A673 (cell line): Measurements from ENCODE around the gene CLN5. TPM values are rescaled to one million over a fixed set of nuclear protein-coding genes. Genes with fewer than 3 reads are reported as not detected.

Experiments used
- BruUV-seq: library from RNA; stranded (reverse); fragments of 400-500 nt; replicated peaks from 2 replicates; lab custom pipeline; 2021; lab: Mats Ljungman, UMichigan
- CTCF ChIA-PET: fragments of 300-600 bp; sonication (Branson Sonifier 250); formaldehyde crosslinking; loops from one replicate; lab custom pipeline; 2022; ENCODE audit warnings: antibody characterized with exemption; lab: Charles Lee
- POLR2A ChIA-PET: fragments of 300-600 bp; sonication (Branson Sonifier 250); formaldehyde crosslinking; loops from one replicate; lab custom pipeline; 2022; ENCODE audit warnings: antibody characterized with exemption; ENCODE audit not compliant: low non-redundant PET; lab: Charles Lee
- DNase-seq: peaks from one replicate; pipeline ENCODE4 v3.0.0-alpha.2; 2015; ENCODE audit warnings: low spot score
- H3K27ac ChIP-seq: fragments of 200-600 bp; sonication (generic); 2 replicates; pipeline ENCODE4 v1.5.1; 2016; ENCODE audit warnings: mixed run types, low read depth, mild to moderate bottlenecking, mixed read lengths, antibody characterized with exemption, low read length; ENCODE audit not compliant: poor library complexity, severe bottlenecking
- H3K27me3 ChIP-seq: fragments of 200-600 bp; sonication (generic); replicated peaks from 2 replicates; pipeline ENCODE4 v1.6.1; 2017; ENCODE audit warnings: mixed run types, low read depth, mild to moderate bottlenecking, mixed read lengths, antibody characterized with exemption, low read length; ENCODE audit not compliant: insufficient read depth, poor library complexity
- H3K36me3 ChIP-seq: fragments of 200-600 bp; sonication (generic); 2 replicates; pipeline ENCODE4 v1.6.1; 2016; ENCODE audit warnings: mixed run types, mild to moderate bottlenecking, mixed read lengths, antibody characterized with exemption, low read length; ENCODE audit not compliant: insufficient read depth, poor library complexity, severe bottlenecking
- H3K4me1 ChIP-seq: fragments of 200-600 bp; sonication (generic); 2 replicates; pipeline ENCODE4 v1.6.1; 2017; ENCODE audit warnings: mixed run types, mild to moderate bottlenecking, mixed read lengths, antibody characterized with exemption, low read length; ENCODE audit not compliant: insufficient read depth, poor library complexity, severe bottlenecking
- H3K4me3 ChIP-seq: fragments of 200-600 bp; sonication (generic); 2 replicates; pipeline ENCODE4 v1.5.1; 2016; ENCODE audit warnings: low read depth, mixed run types, mild to moderate bottlenecking, mixed read lengths, low read length; ENCODE audit not compliant: poor library complexity, severe bottlenecking
- H3K9me3 ChIP-seq: fragments of 200-600 bp; sonication (generic); 2 replicates; pipeline ENCODE4 v1.6.1; 2016; ENCODE audit warnings: mixed run types, low read depth, mild to moderate bottlenecking, mixed read lengths, antibody characterized with exemption, low read length; ENCODE audit not compliant: poor library complexity, severe bottlenecking
- CTCF ChIP-seq: fragments of 300-800, 200-600 bp; sonication (generic); conservative IDR thresholded peaks from 2 replicates; pipeline ENCODE4 v1.5.1; 2017; ENCODE audit warnings: low read depth, mild to moderate bottlenecking, antibody characterized with exemption, low read length, moderate library complexity, mixed read lengths
- EZH2 ChIP-seq: fragments of 200-600 bp; sonication (generic); IDR thresholded peaks from 2 replicates; pipeline ENCODE4 v1.6.1; 2017; ENCODE audit warnings: borderline replicate concordance, low read depth, mild to moderate bottlenecking, mixed read lengths, antibody characterized with exemption, low read length; ENCODE audit not compliant: poor library complexity, severe bottlenecking
- intact Hi-C: fragments of 100-400 bp; cut with micrococcal nuclease; formaldehyde crosslinking; loops from one replicate; pipeline ENCODE4 v1.10.0; 2022; ENCODE audit not compliant: unreplicated experiment
- total RNA-seq: library from RNA; stranded (reverse); gene quantifications from 2 replicates; pipeline ENCODE4 v1.2.3, GENCODE V29; 2021

The CLN5 gene
- total RNA-seq, 1 experiment from 2014 or later: 13.7 TPM

- Histone ChIP-seq H3K4me3 (no peak overlapping the region), H3K27ac (no peak overlapping the region), H3K27me3 (no peaks in the 10 kb centered on the region), H3K4me1 (no peaks in the 10 kb centered on the region), H3K9me3 (no peaks in the 10 kb centered on the region), H3K36me3 (no peaks in the 10 kb centered on the region)
- ChIA-PET POLR2A (interaction anchor here (0.6 kb wide), 1 partner anchor 30 kb away, joined by 3 read pairs; no protein-coding TSS in a partner anchor), CTCF (interaction anchor here (1.1 kb wide), 1 partner anchor 15 kb away, joined by 6 read pairs; no protein-coding TSS in a partner anchor)
- intact Hi-C loops: no loop called here
- DNase-seq: peak; percentile 54
- TF ChIP-seq EZH2 (no peak), CTCF (no peak)
- no TSS peak for BruUV-seq
These were observed 26.0 kb upstream of the CLN5 start for GRCh38 chr13:76965759-76966421.

- H3K9me3 ChIP-seq: no peaks in the 10 kb centered on the region
- H3K27me3 ChIP-seq: no peaks in the 10 kb centered on the region
- H3K27ac ChIP-seq: no peak overlapping the region
- no TSS peak for BruUV-seq
- ChIA-PET POLR2A (no interaction called here), CTCF (no interaction called here)
- TF ChIP-seq CTCF (no peak), EZH2 (no peak)
- no peak for DNase-seq
- intact Hi-C loops: no loop called here
- H3K36me3 ChIP-seq: no peaks in the 10 kb centered on the region
- no peak overlapping the region for H3K4me3 ChIP-seq
- no peaks in the 10 kb centered on the region for H3K4me1 ChIP-seq
These were observed 24.9 kb upstream of the CLN5 start for GRCh38 chr13:76967031-76967430.

- POLR2A ChIA-PET: no interaction called here
These were observed 23.8 kb upstream of the CLN5 start for GRCh38 chr13:76968041-76968440.

More at GRCh38 chr13:76968041-76968440, 23.8 kb upstream of the CLN5 start:
- CTCF ChIA-PET: no interaction called here
- intact Hi-C loops: no loop called here
- no TSS peak for BruUV-seq
- no peaks in the 10 kb centered on the region for H3K36me3 ChIP-seq
- TF ChIP-seq EZH2 (no peak), CTCF (no peak)
- H3K4me1 ChIP-seq: no peaks in the 10 kb centered on the region
- no peaks in the 10 kb centered on the region for H3K9me3 ChIP-seq
- H3K27ac ChIP-seq: no peak overlapping the region
- no peak overlapping the region for H3K4me3 ChIP-seq
- DNase-seq: no peak
- no peaks in the 10 kb centered on the region for H3K27me3 ChIP-seq
